Caco-2 (cell line): ENCODE results near the gene KY. TPM values are rescaled to one million over a fixed set of nuclear protein-coding genes. Genes with fewer than 3 reads are reported as not detected.

Source experiments
- BruUV-seq: library from RNA; stranded (reverse); fragments of 400-500 nt; replicated peaks from 2 replicates; lab custom pipeline; 2021; lab: Mats Ljungman, UMichigan
- CTCF ChIA-PET: fragments of 300-600 bp; sonication (Branson Sonifier 250); formaldehyde crosslinking; loops from one replicate; lab custom pipeline; 2022; ENCODE audit warnings: antibody characterized with exemption; lab: Charles Lee
- POLR2A ChIA-PET: fragments of 300-600 bp; sonication (Branson Sonifier 250); formaldehyde crosslinking; loops from one replicate; lab custom pipeline; 2022; ENCODE audit warnings: antibody characterized with exemption; lab: Charles Lee
- DNase-seq, 2 experiments: peaks; one replicate each; pipeline versions ENCODE4 v3.0.0 to v3.0.0-alpha.2; 2020 to 2022
- H3K27me3 ChIP-seq: replicated peaks from 2 replicates; pipeline ENCODE4 v1.6.0; 2011; ENCODE audit warnings: low read length; ENCODE audit not compliant: control insufficient read depth, insufficient read depth
- H3K36me3 ChIP-seq: 2 replicates; pipeline ENCODE4 v1.5.1; 2011; ENCODE audit warnings: low read length; ENCODE audit not compliant: control insufficient read depth, insufficient read depth
- H3K4me1 ChIP-seq: fragments of 250-450 bp; sonication (Bioruptor Pico); 2 replicates; pipeline ENCODE4 v1.5.1; 2020; ENCODE audit warnings: mild to moderate bottlenecking
- H3K4me3 ChIP-seq: 2 replicates; pipeline ENCODE4 v1.5.1; 2011; ENCODE audit warnings: low read depth, mild to moderate bottlenecking, control low read depth, low read length
- H3K9me3 ChIP-seq: fragments of 250-450 bp; sonication (Bioruptor Pico); 2 replicates; pipeline ENCODE4 v1.5.1; 2020; ENCODE audit warnings: mild to moderate bottlenecking, moderate library complexity
- H3K27ac Mint-ChIP-seq: one replicate; pipeline ENCODE4 v1.8.0; 2022; ENCODE audit warnings: mixed read lengths; ENCODE audit not compliant: unreplicated experiment
- H3K27me3 Mint-ChIP-seq: one replicate; pipeline ENCODE4 v1.8.0; 2022; ENCODE audit warnings: mixed read lengths; ENCODE audit not compliant: insufficient read depth, unreplicated experiment
- H3K36me3 Mint-ChIP-seq: one replicate; pipeline ENCODE4 v1.8.0; 2022; ENCODE audit warnings: mild to moderate bottlenecking, mixed read lengths; ENCODE audit not compliant: insufficient read depth, unreplicated experiment
- H3K4me1 Mint-ChIP-seq: one replicate; pipeline ENCODE4 v1.8.0; 2022; ENCODE audit warnings: low read depth, mixed read lengths; ENCODE audit not compliant: unreplicated experiment
- H3K4me3 Mint-ChIP-seq: one replicate; pipeline ENCODE4 v1.8.0; 2022; ENCODE audit warnings: mild to moderate bottlenecking, moderate library complexity, mixed read lengths; ENCODE audit not compliant: unreplicated experiment
- H3K9me3 Mint-ChIP-seq: one replicate; pipeline ENCODE4 v1.8.0; 2022; ENCODE audit warnings: mixed read lengths; ENCODE audit not compliant: unreplicated experiment
- CTCF ChIP-seq, 2 experiments: fragments of 200-600 bp in 1 of 2; IDR thresholded peaks; 1 replicate in 1 of 2; 2 replicates in 1 of 2; pipeline versions ENCODE4 v1.5.1 to v1.8.0; 2011 to 2022; ENCODE audit warnings: antibody characterized with exemption in 1 of 2, control low read depth in 1 of 2, inconsistent platforms in 1 of 2, low read depth in 1 of 2, low read length in 1 of 2, mild to moderate bottlenecking in 1 of 2, moderate library complexity in 1 of 2; ENCODE audit not compliant: insufficient read depth in 1 of 2, severe bottlenecking in 1 of 2, unreplicated experiment in 1 of 2
- intact Hi-C: fragments of 100-400 bp; cut with micrococcal nuclease; formaldehyde crosslinking; loops from one replicate; pipeline ENCODE4 v1.10.0; 2022; ENCODE audit not compliant: unreplicated experiment
- total RNA-seq: library from RNA; stranded (reverse); gene quantifications from 2 replicates; pipeline ENCODE4 v1.2.3, GENCODE V29; 2022

Gene KY
- total RNA-seq, 1 experiment from 2014 or later = not detected

- peaks cover 7% of the 10 kb centered on the region for H3K27me3 Mint-ChIP-seq
- CTCF ChIA-PET = no interaction called here
- DNase-seq = no peak
Measured at GRCh38 chr3:134644731-134645514, 5.9 kb downstream of the KY start.

GRCh38 chr3:134643150-134643675 lies 7.6 kb downstream of the KY start:
- ChIA-PET CTCF (no interaction called here), POLR2A (no interaction called here)
- H3K27me3 Mint-ChIP-seq = peaks cover 7% of the 10 kb centered on the region
- Histone ChIP-seq H3K4me1 (no peaks in the 10 kb centered on the region), H3K4me3 (no peak overlapping the region), H3K36me3 (no peaks in the 10 kb centered on the region), H3K9me3 (no peaks in the 10 kb centered on the region), H3K27me3 (no peaks in the 10 kb centered on the region)
- no peak overlapping the region for H3K27ac Mint-ChIP-seq
- intact Hi-C loops = no loop called here
- H3K4me3 Mint-ChIP-seq = no peak overlapping the region
- no TSS peak for BruUV-seq
- no peaks in the 10 kb centered on the region for H3K36me3 Mint-ChIP-seq
- no peak for TF ChIP-seq CTCF (IDR thresholded peaks at IDR 0.05; ENCODE audit: insufficient read depth in 1 of 2, low read depth in 1 of 2, low read length in 1 of 2, severe bottlenecking in 1 of 2, unreplicated experiment in 1 of 2)
- no peaks in the 10 kb centered on the region for H3K9me3 Mint-ChIP-seq
- no peaks in the 10 kb centered on the region for H3K4me1 Mint-ChIP-seq
- DNase-seq = no peak

More at GRCh38 chr3:134644731-134645514, 5.9 kb downstream of the KY start:
- H3K27me3 ChIP-seq = no peaks in the 10 kb centered on the region
- intact Hi-C loops = no loop called here
- Mint-ChIP-seq H3K27ac (no peak overlapping the region), H3K36me3 (no peaks in the 10 kb centered on the region), H3K4me3 (no peak overlapping the region), H3K9me3 (no peaks in the 10 kb centered on the region), H3K4me1 (no peaks in the 10 kb centered on the region)
- no peaks in the 10 kb centered on the region for H3K4me1 ChIP-seq
- TF ChIP-seq CTCF (IDR thresholded peaks at IDR 0.05; ENCODE audit: insufficient read depth in 1 of 2, low read depth in 1 of 2, low read length in 1 of 2, severe bottlenecking in 1 of 2, unreplicated experiment in 1 of 2) = no peak
- no peaks in the 10 kb centered on the region for H3K9me3 ChIP-seq
- no peak overlapping the region for H3K4me3 ChIP-seq
- POLR2A ChIA-PET = no interaction called here
- BruUV-seq = no TSS peak
- H3K36me3 ChIP-seq = no peaks in the 10 kb centered on the region

GRCh38 chr3:134642445-134643149 lies 8.2 kb downstream of the KY start:
- no peaks in the 10 kb centered on the region for H3K9me3 ChIP-seq
- Mint-ChIP-seq H3K27me3 (peaks cover 7% of the 10 kb centered on the region), H3K36me3 (no peaks in the 10 kb centered on the region), H3K4me3 (no peak overlapping the region), H3K9me3 (no peaks in the 10 kb centered on the region), H3K4me1 (no peaks in the 10 kb centered on the region), H3K27ac (no peak overlapping the region)
- H3K36me3 ChIP-seq = no peaks in the 10 kb centered on the region
- DNase-seq = no peak
- no peak overlapping the region for H3K4me3 ChIP-seq
- H3K4me1 ChIP-seq = no peaks in the 10 kb centered on the region
- no TSS peak for BruUV-seq
- ChIA-PET CTCF (interaction anchor here (0.6 kb wide), 1 partner anchor 42 kb away, joined by 3 read pairs; no protein-coding TSS in a partner anchor), POLR2A (no interaction called here)
- TF ChIP-seq CTCF (IDR thresholded peaks at IDR 0.05; ENCODE audit: insufficient read depth in 1 of 2, low read depth in 1 of 2, low read length in 1 of 2, severe bottlenecking in 1 of 2, unreplicated experiment in 1 of 2) = no peak
- no peaks in the 10 kb centered on the region for H3K27me3 ChIP-seq
- intact Hi-C loops = no loop called here
